Liver (tissue), 9 donors: ENCODE data around the gene HSD11B1L. TPM values are rescaled to one million over a fixed set of nuclear protein-coding genes. Genes with fewer than 3 reads are reported as not detected.

ENCODE experiments used
- DNase-seq: peaks from one replicate; pipeline ENCODE4 v3.0.0-alpha.2; 2017; ENCODE audit warnings: low spot score
- H3K27ac ChIP-seq, 2 donors: one replicate each; pipeline ENCODE4 v1.7.0; 2013; ENCODE audit warnings: inconsistent platforms in 2 of 2, low read length in 2 of 2, control low read depth in 1 of 2, low read depth in 1 of 2, mild to moderate bottlenecking in 1 of 2
- H3K27me3 ChIP-seq, 4 donors: one replicate each; pipeline versions ENCODE4 v1.6.1 to v1.7.0; 2013; ENCODE audit warnings: low read length in 3 of 4, inconsistent platforms in 1 of 4, mild to moderate bottlenecking in 1 of 4, moderate library complexity in 1 of 4; ENCODE audit not compliant: control insufficient read depth in 4 of 4, insufficient read depth in 4 of 4
- H3K36me3 ChIP-seq, 4 donors: one replicate each; pipeline versions ENCODE4 v1.6.1 to v1.7.0; 2013; ENCODE audit warnings: low read length in 3 of 4, mild to moderate bottlenecking in 3 of 4, low read depth in 1 of 4, moderate library complexity in 1 of 4; ENCODE audit not compliant: control insufficient read depth in 4 of 4, insufficient read depth in 3 of 4
- H3K4me1 ChIP-seq, 4 donors: one replicate each; pipeline versions ENCODE4 v1.6.1 to v1.7.0; 2013; ENCODE audit warnings: low read length in 3 of 4, mild to moderate bottlenecking in 3 of 4, moderate library complexity in 1 of 4; ENCODE audit not compliant: control insufficient read depth in 4 of 4, insufficient read depth in 4 of 4
- H3K4me3 ChIP-seq, 3 donors: one replicate each; pipeline versions ENCODE4 v1.6.1 to v1.7.0; 2013; ENCODE audit warnings: low read length in 3 of 3, control low read depth in 1 of 3, low read depth in 1 of 3, mild to moderate bottlenecking in 1 of 3
- H3K9ac ChIP-seq, 2 donors: one replicate each; pipeline ENCODE4 v1.7.0; 2013; ENCODE audit warnings: low read length in 2 of 2, mild to moderate bottlenecking in 2 of 2, moderate library complexity in 2 of 2, control low read depth in 1 of 2, low read depth in 1 of 2
- H3K9me3 ChIP-seq, 4 donors: one replicate each; pipeline versions ENCODE4 v1.6.1 to v1.7.0; 2013; ENCODE audit warnings: low read length in 3 of 4; ENCODE audit not compliant: control insufficient read depth in 4 of 4
- CTCF ChIP-seq: fragments of 150-350 bp; IDR thresholded peaks from 2 replicates; pipeline ENCODE4 v1.5.1; 2017; ENCODE audit warnings: improper control_type of control experiment, low read depth, low read length; ENCODE audit not compliant: missing input control
- EGR1 ChIP-seq, 2 donors: IDR thresholded peaks; 2 replicates each; pipeline ENCODE4 v1.6.1; 2016 to 2018; ENCODE audit warnings: antibody characterized with exemption in 2 of 2, low read depth in 2 of 2
- FOXA1 ChIP-seq: IDR thresholded peaks from 2 replicates; pipeline ENCODE4 v1.6.1; 2016; ENCODE audit warnings: antibody characterized with exemption
- FOXA2 ChIP-seq: IDR thresholded peaks from 2 replicates; pipeline ENCODE4 v1.6.1; 2016; ENCODE audit warnings: antibody characterized with exemption
- GABPA ChIP-seq, 2 donors: IDR thresholded peaks in 1 of 2; conservative IDR thresholded peaks in 1 of 2; 2 replicates each; pipeline ENCODE4 v1.6.1; 2016; ENCODE audit warnings: antibody characterized with exemption in 2 of 2, mild to moderate bottlenecking in 1 of 2, moderate library complexity in 1 of 2
- HNF4A ChIP-seq, 2 donors: conservative IDR thresholded peaks; 2 replicates each; pipeline ENCODE4 v1.6.1; 2016; ENCODE audit warnings: antibody characterized with exemption in 2 of 2, mild to moderate bottlenecking in 2 of 2
- JUND ChIP-seq, 2 donors: IDR thresholded peaks; 2 replicates each; pipeline ENCODE4 v1.6.1; 2016; ENCODE audit warnings: antibody characterized with exemption in 2 of 2
- MAX ChIP-seq: IDR thresholded peaks from 2 replicates; pipeline ENCODE4 v1.6.1; 2016; ENCODE audit warnings: antibody characterized with exemption
- RAD21 ChIP-seq, 2 donors: IDR thresholded peaks; 2 replicates each; pipeline ENCODE4 v1.6.1; 2016; ENCODE audit warnings: antibody characterized with exemption in 2 of 2, mild to moderate bottlenecking in 2 of 2
- REST ChIP-seq: IDR thresholded peaks from 2 replicates; pipeline ENCODE4 v1.6.1; 2016; ENCODE audit warnings: antibody characterized with exemption, mild to moderate bottlenecking
- RXRA ChIP-seq, 2 donors: IDR thresholded peaks; 2 replicates each; pipeline ENCODE4 v1.6.1; 2017 to 2018; ENCODE audit warnings: antibody characterized with exemption in 2 of 2, mild to moderate bottlenecking in 1 of 2
- SP1 ChIP-seq: IDR thresholded peaks from 2 replicates; pipeline ENCODE4 v1.6.1; 2018; ENCODE audit warnings: antibody characterized with exemption, mild to moderate bottlenecking
- TAF1 ChIP-seq: conservative IDR thresholded peaks from 2 replicates; pipeline ENCODE4 v1.6.1; 2016; ENCODE audit warnings: antibody characterized with exemption, mild to moderate bottlenecking
- YY1 ChIP-seq: IDR thresholded peaks from 2 replicates; pipeline ENCODE4 v1.6.1; 2016; ENCODE audit warnings: antibody characterized with exemption, mild to moderate bottlenecking
- WGBS: extraction: QIAGEN DNeasy Blood & Tissue Kit; methylation state at CpG from one replicate; pipeline ENCODE4 v1.1.7; 2013; 5-methylcytosine and 5-hydroxymethylcytosine counted together
- polyA plus RNA-seq, 2 donors: library from polyadenylated mRNA; stranded (reverse) in 1 of 2; unstranded in 1 of 2; fragments of 200-250 nt in 1 of 2; fragments of >200 nt in 1 of 2; fragmentation: Nextera tagmentation in 1 of 2; extraction: Ambion mirVana in 1 of 2; gene quantifications; one replicate each; pipeline versions ENCODE4 v1.2.1 to v1.2.3, GENCODE V29; 2013 to 2015
- total RNA-seq, 2 donors: library from RNA; depleted of rRNA; stranded (reverse); fragments of >200 nt; gene quantifications; one replicate each; pipeline ENCODE4 v1.2.3, GENCODE V29; 2014
- TF ChIP-seq, protein P1 (sequence below): IDR thresholded peaks from 2 replicates; pipeline ENCODE4 v1.6.1; 2016; ENCODE audit warnings: antibody characterized with exemption
- TF ChIP-seq, protein P2 (sequence below): IDR thresholded peaks from 2 replicates; pipeline ENCODE4 v1.6.1; 2016; ENCODE audit warnings: antibody characterized with exemption
- donor health status: healthy.
- donor health status: healthy.
- donor health status: healthy.
- donor health status: healthy.
- donor health status: healthy.

HSD11B1L gene
- total and polyA plus RNA-seq, 4 donors = 1.3 to 2.5 (median 1.9) TPM

- TF ChIP-seq CTCF (no peak), YY1 (no peak)
These were observed 16.9 kb upstream of the HSD11B1L start (continued) for GRCh38 chr19:5663904-5664303.

- WGBS = 85% methylated on average over 2 of the region's 2 CpGs
- peaks cover 33 to 91% (median 61%) of the 10 kb centered on the region in 4 donors for H3K36me3 ChIP-seq
- H3K9me3 ChIP-seq = no peaks in the 10 kb centered on the region
- TF ChIP-seq SP1 = peak; percentile 40
- peak; percentile 57 to 66 for TF ChIP-seq HNF4A (conservative IDR thresholded peaks at IDR 0.05)
- TF ChIP-seq GABPA (IDR thresholded peaks at IDR 0.05 in 1 of 2, conservative IDR thresholded peaks at IDR 0.05 in 1 of 2) = no peak
- TF ChIP-seq RXRA (IDR thresholded peaks at IDR 0.05) = peak; percentile 65 to 77
- TF ChIP-seq, protein P1, sequence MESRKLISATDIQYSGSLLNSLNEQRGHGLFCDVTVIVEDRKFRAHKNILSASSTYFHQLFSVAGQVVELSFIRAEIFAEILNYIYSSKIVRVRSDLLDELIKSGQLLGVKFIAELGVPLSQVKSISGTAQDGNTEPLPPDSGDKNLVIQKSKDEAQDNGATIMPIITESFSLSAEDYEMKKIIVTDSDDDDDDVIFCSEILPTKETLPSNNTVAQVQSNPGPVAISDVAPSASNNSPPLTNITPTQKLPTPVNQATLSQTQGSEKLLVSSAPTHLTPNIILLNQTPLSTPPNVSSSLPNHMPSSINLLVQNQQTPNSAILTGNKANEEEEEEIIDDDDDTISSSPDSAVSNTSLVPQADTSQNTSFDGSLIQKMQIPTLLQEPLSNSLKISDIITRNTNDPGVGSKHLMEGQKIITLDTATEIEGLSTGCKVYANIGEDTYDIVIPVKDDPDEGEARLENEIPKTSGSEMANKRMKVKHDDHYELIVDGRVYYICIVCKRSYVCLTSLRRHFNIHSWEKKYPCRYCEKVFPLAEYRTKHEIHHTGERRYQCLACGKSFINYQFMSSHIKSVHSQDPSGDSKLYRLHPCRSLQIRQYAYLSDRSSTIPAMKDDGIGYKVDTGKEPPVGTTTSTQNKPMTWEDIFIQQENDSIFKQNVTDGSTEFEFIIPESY = no peak
- no peak for TF ChIP-seq FOXA1
- TF ChIP-seq REST = no peak
- TF ChIP-seq FOXA2 = no peak
- TF ChIP-seq, protein P2, sequence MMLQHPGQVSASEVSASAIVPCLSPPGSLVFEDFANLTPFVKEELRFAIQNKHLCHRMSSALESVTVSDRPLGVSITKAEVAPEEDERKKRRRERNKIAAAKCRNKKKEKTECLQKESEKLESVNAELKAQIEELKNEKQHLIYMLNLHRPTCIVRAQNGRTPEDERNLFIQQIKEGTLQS = no peak
- DNase-seq = no peak
- H3K27me3 ChIP-seq = no peaks in the 10 kb centered on the region
- H3K9ac ChIP-seq = no peak overlapping the region
- no peak overlapping the region for H3K4me3 ChIP-seq
- H3K27ac ChIP-seq = peak overlapping the region; percentile 62 to 64
- H3K4me1 ChIP-seq = peaks cover 2 to 21% (median 13%) of the 10 kb centered on the region in 4 donors
These were observed 16.3 kb upstream of the HSD11B1L start for GRCh38 chr19:5664515-5664914.

DNA sequence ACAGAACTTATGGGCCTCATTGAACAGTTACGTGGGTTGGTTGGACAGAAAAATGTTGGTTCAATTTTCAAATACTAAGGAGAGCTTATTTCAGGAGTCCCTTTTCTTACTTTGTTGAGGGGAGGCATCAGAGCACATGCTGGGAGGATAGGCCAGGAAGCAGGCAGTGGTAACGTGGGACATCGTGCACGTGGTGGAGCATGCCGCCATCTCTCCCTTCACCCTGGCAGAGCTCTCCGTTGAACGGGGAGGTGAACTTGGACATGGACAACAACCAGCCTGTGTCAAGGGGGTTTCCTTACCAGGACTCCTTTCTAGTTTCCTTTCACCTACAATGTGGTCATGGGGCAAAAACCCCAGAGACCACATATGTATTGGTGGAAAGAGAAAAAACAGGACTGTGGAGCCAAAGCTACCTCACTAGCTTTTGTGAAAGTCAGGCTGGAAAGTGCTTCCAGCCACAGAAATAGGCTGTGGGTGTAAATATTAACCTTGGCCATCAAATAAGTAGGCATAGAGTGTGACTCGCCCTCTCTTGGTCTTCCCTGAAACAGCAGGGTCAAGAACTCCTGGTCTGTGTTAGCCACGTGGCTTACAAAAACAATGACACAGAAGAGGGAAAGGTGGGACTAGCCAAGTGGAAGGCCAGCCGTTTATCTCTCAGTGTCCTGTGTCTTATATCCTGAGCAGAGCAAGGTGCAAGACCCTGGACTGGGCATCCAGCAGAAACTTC lies 14.9 kb upstream of the HSD11B1L start:
- peak overlapping the region; percentile 62 to 84 for H3K27ac ChIP-seq
- WGBS = 61% methylated on average over 10 of the region's 10 CpGs
- TF ChIP-seq YY1 = peak; percentile 54
- TF ChIP-seq TAF1 = no peak
- peak; percentile 36 for TF ChIP-seq REST
- TF ChIP-seq RXRA (IDR thresholded peaks at IDR 0.05) = peak; percentile 84 to 86
- TF ChIP-seq, protein P2 = no peak
- peak; percentile 64 to 65 for TF ChIP-seq HNF4A (conservative IDR thresholded peaks at IDR 0.05)
- TF ChIP-seq EGR1 (IDR thresholded peaks at IDR 0.05; ENCODE audit: low read depth in 2 of 2) = no peak
- TF ChIP-seq RAD21 (IDR thresholded peaks at IDR 0.05) = peak; percentile 73 to 78
- TF ChIP-seq FOXA2 = peak; percentile 64
- peak in 1 of 2 donors; percentile 13 for TF ChIP-seq GABPA (IDR thresholded peaks at IDR 0.05 in 1 of 2, conservative IDR thresholded peaks at IDR 0.05 in 1 of 2)
- peak; percentile 19 to 24 for TF ChIP-seq JUND (IDR thresholded peaks at IDR 0.05)
- TF ChIP-seq MAX = no peak
- peak; percentile 68 for TF ChIP-seq SP1

More for the DNA sequence above, 14.9 kb upstream of the HSD11B1L start:
- Histone ChIP-seq H3K27me3 (no peaks in the 10 kb centered on the region), H3K4me1 (peaks cover 2 to 21% (median 13%) of the 10 kb centered on the region in 4 donors), H3K4me3 (no peak overlapping the region), H3K9ac (no peak overlapping the region), H3K36me3 (peaks cover 31 to 83% (median 56%) of the 10 kb centered on the region in 4 donors), H3K9me3 (no peaks in the 10 kb centered on the region)
- no peak for DNase-seq
